GM15510 (cell line): ENCODE measurements around the gene UNCX.

Experiments
- POLR2A ChIP-seq: IDR thresholded peaks from 3 replicates; pipeline ENCODE4 v1.6.1; 2011; ENCODE audit warnings: borderline replicate concordance; ENCODE audit not compliant: insufficient read length; ENCODE audit errors: extremely low read depth

UNCX gene

DNA sequence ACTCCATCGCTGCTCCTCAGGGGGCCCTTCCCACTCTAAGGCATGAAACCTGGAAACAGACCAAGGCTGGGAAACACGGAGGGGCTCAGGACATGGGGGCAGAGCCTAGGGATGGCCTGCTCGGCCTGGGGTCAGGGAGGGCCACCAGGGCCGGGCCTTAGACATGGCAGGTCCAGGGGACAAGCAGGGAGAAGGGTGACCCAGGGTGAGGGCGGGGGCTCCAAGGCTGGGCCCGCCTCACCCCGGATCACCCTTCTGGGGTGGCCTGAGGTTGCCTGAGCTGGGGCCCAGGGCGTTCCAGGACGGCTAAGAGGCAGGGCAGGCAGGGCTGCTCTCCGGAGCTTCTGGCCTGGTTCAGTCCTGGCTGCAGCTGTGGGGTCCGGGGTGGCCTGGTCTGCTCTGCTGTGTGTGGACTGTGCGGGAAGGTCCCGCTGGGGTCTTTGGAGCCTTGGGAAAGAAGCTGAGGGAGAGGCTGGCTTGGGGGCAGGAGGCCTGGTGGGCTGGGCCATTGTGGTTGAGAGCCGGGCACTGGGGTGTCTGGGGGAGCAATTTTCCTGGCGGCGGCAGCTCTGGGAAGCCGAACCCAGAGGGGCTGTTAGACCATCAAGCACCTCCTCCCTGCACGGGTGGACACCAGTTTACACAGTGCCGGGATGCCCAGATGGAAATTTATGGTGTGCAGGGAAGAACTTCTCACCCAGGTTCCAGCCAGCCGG is 52.2 kb downstream of the UNCX start:
- TF ChIP-seq POLR2A, result no peak

- TF ChIP-seq POLR2A, result no peak
Observed at GRCh38 chr7:1285556-1286301, 53.1 kb downstream of the UNCX start.
